NCI-H1417 treated with DMSO at 0.1 percent for 48 hours (cell line): ENCODE data around the gene BAIAP2L1.
"Not testable (repeated sequence)": the region's sequence is repeated elsewhere in the genome, so short reads cannot be mapped to it uniquely, and the experiment has no call there.

ENCODE experiments used
- DNase-seq: peaks from one replicate; lab custom pipeline; 2025; lab: John Stamatoyannopoulos, UW

BAIAP2L1 gene, protein sequence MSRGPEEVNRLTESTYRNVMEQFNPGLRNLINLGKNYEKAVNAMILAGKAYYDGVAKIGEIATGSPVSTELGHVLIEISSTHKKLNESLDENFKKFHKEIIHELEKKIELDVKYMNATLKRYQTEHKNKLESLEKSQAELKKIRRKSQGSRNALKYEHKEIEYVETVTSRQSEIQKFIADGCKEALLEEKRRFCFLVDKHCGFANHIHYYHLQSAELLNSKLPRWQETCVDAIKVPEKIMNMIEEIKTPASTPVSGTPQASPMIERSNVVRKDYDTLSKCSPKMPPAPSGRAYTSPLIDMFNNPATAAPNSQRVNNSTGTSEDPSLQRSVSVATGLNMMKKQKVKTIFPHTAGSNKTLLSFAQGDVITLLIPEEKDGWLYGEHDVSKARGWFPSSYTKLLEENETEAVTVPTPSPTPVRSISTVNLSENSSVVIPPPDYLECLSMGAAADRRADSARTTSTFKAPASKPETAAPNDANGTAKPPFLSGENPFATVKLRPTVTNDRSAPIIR

DNA sequence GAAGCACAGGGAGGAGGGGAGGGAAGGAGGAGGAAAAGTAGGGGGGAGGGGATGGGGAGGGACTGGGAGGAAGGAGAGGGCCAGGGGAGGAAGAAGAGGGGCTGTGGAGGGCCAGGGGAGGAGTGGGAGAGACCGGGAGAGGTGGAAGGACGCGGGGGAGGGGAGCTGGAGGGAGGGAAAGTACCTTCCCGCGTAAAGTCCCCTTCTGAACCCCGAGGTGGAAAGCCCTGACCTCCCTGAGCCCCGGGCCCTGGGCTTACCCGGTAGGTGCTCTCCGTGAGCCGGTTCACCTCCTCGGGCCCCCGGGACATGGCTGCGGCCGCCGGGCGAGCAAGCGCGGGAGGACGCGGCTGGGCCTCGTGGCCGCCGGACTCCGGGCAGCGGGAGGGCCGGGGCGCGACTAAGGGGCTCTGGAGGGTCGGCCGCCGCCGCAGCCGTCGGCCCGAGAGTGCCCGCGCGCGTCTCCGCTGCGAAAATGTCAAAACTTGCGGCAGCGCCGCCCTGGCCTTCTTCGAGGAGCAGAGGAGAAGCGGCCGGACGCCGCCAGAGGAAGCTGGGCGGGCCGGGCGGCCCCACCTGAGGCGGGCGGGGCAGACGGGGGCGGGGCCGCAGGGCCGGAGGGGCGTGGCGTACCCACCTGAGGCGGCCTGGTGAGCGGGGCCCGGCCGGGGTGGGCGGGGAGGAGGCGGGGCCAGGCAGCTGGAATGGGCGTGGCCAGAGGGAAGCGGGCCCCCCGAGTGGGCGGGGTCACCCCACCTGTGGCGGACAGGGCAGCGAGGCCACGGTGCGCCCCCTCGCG, at the start of gene BAIAP2L1:
BAIAP2L1 (minus strand) TSS at position 549 of the 799 bp plus-strand sequence; CDS start at position 311, 238 bp downstream.
- peak; percentile 78 for DNase-seq

DNA sequence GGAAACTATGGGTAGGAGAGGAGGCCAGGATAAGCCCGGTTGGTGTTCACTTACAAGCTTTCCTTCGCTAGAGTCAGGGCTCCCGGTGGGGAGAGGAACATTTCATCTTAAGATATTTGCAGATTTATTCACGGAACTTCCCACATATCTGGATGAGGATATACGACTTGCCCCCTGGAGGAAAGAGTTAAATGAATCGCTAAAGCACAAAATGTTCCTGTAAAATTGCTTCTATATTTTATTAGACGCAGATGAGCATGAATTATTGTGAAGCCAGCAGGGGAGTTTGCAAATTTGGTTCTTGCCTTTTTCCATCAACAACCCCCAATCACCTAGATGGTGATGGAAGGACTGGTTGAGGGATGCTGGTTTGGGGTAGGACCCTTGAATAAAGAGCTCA, 47.9 kb upstream of the BAIAP2L1 start:
- DNase-seq: no peak

DNA sequence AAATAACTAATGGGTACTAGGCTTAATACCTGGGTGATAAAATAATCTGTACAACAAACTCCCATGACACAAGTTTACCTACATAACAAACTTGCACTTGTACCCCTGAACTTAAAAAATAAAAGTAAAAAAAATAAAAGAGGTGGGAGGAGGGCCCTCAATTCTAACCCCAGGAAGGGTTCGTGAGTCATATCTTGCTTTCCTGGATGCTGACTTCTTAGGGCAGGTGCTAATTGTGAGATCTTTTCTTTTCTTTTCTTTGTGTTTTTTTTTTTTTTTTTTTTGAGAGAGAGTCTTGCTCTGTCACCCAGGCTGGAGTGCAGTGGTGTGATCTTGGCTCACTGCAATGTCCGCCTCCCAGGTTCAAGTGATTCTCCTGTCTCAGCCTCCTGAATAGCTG, 40.1 kb upstream of the BAIAP2L1 start:
- DNase-seq: not testable (repeated sequence)

DNA sequence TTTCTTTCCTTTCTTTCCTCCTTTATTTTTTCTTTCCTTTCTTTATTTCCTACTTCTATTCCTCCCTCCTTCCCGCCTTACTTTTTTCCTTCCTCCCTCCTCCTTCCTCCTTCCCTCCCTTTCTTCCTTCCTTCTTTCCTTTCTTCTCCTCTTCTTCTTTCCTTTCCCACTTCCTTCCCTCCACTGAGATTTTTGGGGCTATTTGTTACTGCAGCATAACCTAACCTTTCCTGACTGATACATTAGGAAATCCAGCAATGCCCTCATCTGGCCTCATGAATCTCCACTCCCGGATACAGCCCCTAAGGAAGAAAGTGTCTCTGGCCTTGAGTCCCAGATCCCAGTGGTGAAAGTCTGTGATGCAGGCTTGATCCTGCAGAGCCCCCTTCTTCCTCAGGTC, 38.6 kb upstream of the BAIAP2L1 start:
- DNase-seq: no peak

DNA sequence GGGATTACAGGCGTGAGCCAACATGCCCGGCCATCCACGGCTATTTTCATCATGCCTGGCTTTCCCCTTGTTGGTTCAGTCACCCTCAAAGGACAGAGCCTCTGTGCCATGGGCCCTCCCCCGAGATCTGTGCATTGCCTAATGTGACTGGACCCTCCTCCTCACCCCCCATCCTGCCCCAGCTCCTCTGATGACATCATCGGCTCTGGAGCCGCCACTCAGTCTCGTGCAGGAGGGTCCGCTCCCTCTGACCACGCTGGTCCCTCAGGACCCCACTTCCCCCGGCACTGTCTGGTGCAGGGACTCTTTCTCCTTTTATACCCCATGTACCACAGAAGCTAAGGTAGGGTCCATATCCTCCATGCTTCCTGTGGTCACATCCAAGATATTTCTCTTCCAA, 33.2 kb upstream of the BAIAP2L1 start:
- no peak for DNase-seq

DNA sequence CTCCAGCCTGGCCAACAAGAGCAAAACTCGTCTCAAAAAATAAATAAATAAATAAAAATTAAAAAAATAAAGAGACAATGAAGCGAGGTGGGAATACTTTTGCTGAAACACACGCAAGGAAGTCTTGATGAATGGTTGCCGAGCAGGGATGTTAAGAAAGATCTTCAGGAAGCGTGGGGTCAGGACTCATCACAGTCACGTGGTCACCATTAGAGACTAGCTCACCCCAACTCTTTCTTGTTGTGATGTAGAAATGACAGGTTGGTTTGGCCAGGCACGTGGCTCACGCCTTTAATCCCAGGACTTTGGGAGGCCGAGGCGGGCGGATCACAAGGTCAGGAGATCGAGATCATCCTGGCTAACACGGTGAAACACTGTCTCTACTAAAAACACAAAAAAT, 28.9 kb upstream of the BAIAP2L1 start:
- no peak for DNase-seq

DNA sequence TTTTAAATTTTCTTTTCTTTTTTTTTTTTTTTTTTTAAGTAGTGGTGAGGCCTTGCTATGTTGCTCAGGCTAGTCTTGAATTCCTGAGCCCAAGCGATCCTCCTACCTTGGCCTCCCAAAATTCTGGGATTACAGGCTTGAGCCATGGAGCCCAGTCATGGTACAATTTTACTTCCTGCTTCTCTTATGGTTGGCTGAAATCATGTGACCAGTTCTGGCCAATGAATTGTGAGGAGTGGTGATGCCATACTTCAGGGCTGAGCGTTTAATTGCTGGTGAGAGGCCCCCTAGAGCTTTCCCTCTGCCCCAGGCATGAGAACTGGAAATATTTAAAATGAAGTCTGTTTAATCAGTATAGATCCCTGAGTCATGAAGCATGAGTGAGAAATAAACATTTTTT, 22.2 kb upstream of the BAIAP2L1 start:
- no peak for DNase-seq

DNA sequence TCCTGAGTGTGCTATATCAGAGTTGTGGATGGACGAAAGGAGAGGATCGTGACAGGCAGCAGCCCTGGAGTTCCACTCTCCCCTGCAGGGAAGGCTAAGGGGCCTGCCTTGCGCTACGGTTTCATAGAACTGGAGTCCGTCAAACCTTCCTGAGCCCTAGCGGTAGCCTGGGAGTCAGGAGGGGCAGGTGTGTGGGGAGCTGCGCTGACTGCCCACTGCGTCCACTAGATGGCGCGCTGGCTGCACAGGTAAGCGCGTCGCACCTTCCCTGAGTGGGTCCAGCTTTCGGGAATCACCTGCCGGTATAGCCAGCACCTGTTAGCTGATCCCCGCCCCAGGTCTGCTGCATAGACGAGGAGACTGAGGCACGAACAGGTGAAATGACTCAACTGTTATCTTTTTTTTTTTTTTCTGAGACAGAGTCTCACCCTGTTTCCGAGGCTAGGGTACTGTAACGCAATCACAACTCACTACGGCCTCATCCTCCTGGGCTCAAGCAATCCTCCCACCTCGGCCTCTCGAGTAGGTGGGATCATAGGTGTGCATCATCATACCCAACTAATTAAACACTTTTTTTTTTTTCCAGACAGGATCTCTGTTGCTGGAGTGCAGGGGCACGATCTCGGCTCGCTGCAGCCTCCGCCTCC, 20.2 kb upstream of the BAIAP2L1 start:
- peak; percentile 27 for DNase-seq

DNA sequence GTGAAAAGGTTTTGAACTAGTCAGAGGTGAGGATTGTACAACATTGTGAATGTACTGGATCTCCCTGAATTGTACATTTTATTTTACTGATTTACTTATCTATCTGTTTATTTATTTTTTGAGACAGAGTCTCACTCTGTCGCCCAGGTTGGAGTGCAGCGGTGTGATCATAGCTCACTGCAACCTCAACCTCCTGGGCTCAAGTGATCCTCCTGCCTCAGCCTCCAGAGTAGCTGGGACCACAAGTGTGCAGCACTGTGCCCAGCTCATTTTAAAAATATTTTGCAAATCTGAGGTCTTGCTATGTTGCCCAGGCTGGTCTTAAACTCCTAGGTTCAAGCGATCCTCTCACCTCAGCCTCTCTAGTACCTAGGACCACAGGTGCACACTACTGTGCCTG, 19.1 kb upstream of the BAIAP2L1 start:
- not testable (repeated sequence) for DNase-seq

DNA sequence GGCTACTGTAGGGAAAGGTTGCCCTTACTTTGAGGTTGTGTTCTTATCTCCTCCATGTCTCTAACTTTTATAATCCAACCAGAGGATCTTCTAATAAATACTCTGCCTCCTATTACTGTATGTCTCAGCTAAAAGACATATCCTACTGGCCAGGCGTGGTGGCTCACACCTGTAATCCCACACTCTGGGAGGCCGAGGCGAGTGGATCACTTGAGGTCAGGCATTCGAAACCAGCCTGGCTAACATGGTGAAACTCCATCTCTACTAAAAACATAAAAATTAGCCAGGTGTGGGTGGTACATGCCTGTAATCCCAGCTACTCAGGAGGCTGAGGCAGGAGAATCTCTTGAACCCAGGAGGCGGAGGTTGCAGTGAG, 18.4 kb upstream of the BAIAP2L1 start:
- DNase-seq: not testable (repeated sequence)

DNA sequence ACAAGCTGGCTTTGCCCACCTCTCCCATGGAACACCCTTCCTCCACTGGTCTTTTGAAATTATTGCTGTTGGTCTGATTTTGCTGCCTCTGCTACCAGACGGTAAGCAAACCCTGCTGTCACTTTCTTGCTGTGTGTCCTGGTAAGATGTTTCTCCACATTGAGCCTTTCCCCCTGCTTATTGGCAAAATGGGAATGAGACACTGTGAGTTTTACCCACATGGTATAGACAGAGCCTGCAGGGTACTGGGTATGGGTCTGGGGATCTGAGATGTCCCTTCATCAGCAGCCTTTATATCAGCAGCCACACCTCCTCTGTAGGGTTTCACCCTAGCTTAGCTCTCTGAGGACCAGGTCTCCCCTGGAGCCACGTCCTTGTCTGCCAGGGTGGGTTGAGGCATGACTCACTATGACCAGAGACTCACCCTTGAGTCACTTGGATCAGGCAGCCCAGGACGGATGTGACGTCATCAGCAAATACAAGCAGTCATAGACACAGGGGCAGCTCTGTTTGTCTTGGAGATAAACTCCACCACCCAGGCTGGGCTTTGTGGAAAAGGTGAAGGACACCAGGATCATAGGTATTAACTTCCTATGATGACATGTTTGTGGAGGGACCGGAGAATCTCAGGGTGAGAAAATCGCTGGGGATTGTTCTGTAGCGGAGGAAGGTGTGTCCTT, 17.9 kb upstream of the BAIAP2L1 start:
- DNase-seq: no peak

DNA sequence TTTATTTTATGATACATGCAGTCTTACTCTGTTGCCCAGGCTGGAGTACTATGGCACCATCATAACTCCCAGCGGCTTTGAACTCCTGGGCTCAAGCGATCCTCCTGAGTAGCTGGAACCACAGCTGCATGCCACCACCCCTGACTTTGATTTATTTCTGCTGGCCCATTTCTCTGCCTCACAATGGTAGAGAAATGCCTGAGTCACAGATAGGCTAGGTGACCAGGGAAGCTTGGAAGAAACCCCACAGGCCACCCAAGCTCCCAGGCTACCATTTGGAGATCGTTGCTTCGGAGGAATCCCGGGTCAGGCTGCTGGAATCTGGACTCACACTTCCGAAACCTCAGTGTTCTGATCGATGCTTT, 17.4 kb upstream of the BAIAP2L1 start:
- no peak for DNase-seq

DNA sequence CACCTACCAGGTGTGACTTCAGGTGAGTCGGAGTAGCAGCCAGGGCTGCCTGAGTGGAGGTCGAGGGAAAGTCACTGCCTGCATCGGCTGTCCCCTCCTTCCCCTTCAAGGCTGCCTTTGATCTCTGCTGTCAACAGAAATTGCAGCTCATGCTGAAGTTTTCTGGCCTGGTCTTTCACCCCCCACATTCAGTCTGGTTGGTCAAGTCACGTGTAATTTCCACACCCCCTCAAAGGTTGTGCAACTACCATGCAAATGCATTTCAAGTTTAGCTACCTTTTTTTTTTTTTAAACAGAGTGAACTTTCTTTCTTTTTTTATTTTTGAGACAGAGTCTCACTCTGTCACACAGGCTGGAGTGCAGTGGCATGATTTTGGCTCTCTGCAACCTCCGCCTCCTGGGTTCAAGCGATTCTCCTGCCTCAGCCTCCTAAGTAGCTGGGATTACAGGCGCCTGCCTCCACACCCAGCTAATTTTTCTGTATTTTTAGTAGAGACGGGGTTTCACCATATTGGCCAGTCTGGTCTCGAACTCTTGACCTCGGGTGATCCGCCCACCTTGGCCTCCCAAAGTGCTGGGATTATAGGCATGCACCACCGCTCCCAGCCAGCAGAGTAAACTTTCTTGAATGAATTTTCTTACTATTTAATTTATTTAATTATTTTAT, 16.8 kb upstream of the BAIAP2L1 start:
- DNase-seq: not testable (repeated sequence)

DNA sequence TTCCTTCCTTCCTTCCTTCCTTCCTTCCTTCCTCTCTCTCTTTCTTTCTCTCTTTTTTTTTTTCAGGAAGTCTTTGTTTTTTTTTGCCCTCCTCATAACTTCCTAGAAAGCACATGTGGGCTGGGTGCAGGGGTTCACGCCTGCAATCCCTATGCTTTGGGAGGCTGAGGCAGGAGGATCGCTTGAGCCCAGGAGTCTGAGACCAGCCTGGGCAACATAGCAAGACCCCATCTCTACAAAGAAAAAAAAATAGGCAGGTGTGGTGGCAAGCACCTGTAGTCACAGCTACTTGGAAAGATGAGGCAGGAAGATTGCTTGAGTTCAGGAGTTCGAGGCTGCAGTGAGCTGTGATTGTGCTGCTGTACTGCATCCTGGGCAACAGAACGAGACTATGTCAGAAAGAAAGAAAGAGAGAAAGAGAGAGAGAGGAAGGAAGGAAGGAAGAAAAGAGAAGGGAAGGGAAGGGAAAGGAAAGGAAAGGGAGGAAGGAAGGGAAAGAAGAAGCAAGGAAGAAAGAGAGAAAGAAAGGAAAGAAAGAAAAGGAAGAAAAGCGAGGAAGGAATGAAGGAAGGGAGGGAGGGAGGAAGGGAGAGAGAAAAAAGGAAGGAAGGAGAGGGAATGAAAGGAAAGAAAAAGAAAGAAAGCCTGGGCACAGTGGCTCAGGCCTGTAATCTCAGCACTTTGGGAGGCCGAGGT, 13.5 kb upstream of the BAIAP2L1 start:
- no peak for DNase-seq

DNA sequence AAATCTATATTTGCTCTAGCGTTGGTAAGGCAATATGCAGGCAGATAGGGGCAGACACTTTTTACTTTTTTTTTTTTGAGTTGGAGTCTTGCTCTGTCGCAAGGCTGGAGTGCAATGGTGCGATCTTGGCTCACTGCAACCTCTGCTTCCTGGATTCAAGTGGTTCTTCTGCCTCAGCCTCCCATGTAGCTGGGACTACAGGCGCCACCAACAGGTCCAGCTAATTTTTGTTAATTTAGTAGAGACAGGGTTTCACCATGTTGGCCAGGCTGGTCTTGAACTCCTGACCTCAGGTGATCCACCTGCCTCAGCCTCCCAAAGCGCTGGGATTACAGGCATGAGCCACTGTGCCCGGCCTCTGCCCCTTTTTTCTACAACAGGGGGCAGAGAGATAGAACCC, 12.8 kb upstream of the BAIAP2L1 start:
- not testable (repeated sequence) for DNase-seq

DNA sequence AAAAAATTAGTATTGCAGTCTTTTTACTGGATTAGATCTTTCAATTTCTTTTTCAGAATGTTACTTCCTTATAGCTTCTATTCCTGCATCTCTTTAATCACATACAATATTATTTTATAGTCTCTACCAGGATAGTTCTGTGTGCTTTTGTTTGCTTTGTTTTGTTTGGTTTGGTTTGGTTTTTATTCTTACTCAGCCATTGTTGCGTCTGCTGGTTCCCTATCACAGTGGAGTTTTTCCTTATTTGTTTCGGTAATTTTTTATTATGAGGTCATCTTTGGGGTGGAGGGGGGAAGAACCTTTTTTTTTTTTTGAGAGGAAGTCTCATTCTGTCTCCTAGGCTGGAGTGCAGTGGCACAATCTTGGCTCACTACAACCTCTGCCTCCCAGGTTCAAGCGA, 9.0 kb upstream of the BAIAP2L1 start:
- no peak for DNase-seq

DNA sequence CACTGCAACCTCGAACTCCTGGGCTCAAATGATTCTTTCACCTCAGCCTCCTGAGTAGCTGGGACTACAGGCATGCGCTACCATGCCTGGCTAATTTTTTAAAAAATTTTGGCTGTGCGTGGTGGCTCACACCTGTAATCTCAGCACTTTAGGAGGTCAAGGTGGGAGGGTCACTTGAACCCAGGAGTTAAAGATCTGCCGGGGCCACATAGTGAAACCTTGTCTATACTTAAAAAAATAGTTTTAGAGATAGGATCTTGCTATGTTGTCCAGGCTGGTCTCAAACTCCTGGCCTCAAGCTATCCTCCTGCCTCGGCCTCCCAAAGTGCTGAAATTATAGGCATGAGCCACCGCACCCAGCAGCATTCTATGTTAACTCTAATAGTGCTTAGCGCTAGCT, 7.3 kb upstream of the BAIAP2L1 start:
- DNase-seq: not testable (repeated sequence)

DNA sequence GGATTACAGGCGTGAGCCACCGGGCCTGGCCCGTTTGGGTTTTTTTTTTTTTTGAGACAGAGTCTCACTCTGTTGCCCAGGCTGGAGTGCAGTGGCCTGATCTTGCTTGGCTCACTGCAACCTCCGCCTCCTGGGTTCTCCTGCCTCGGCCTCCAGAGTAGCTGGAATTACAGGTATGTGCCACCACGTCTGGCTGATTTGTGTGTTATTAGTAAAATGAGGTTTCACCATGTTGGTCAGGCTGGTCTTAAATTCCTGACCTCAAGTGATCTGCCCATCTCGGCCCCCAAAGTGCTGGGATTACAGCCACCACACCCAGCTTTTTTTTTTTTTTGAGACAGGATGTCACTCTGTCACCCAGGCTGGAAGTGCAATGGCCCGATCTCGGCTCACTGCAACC, 5.9 kb upstream of the BAIAP2L1 start:
- no peak for DNase-seq

DNA sequence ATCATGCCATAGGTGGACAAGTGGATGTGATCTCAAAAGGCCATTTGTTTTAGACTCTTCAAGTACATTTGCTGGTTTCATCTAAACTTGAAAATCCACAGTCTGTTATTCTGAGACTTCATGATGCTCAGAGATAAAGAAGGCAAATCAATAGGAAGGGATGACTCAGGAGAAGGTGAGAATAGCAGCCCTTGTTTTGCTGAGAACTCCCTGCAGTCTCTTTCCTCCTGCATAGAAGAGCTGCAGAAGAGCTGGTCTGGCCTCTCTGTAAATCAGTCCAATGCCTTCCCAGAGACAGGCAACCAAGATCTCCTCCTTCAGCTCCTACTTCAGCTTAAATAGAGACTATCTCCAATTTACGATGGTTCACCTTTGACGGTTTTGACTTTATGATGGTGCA, 4.0 kb upstream of the BAIAP2L1 start:
- DNase-seq: no peak

DNA sequence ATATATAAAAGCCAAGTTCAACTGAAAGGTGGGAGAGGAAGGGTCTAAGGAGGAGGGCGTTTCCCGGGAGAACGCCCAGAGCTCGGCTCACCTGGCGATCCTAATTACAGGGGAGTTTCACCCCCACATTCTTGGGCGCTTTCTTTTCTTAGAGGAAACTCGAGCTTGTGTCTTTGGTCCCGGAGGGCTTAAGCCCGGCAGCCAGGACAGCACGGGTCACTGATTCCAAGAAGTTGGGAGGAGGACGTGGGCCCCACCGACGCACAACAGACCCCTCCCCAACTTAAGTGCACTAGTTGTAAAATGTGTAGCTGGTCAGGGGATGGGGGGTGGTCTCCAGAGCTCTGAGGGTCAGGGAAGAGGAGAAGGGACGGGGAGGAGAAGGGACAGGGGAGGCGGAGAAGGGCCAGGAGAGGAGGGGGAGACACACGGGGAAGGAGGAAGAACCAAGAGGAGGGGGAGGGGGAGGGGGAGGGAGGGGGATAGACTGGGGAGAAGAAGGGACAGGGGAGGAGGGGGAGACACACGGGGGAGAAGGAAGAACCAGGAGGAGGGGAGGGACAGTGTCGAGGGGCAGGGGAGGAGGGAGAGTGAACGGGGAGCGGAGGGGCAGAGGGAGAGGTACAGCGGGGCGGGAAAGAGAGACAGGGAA, 874 bp downstream of the BAIAP2L1 start:
- no peak for DNase-seq
